Astrocyte (in vitro differentiated cells and primary cell): Measurements from ENCODE around the gene SLCO2A1. TPM values are rescaled to one million over a fixed set of nuclear protein-coding genes. Genes with fewer than 3 reads are reported as not detected.

ENCODE experiments used
- DNase-seq: peaks from one replicate; pipeline ENCODE4 v3.0.0-alpha.2; 2010; ENCODE audit warnings: low read depth
- FAIRE-seq: peaks from 2 replicates; lab custom pipeline; 2011; peaks lifted over from hg19 to GRCh38; lab: Jason Lieb, UNC
- H2AFZ ChIP-seq: 2 replicates; pipeline ENCODE4 v1.6.0; 2012; ENCODE audit warnings: low read depth, low read length, inconsistent platforms
- H3K27ac ChIP-seq: 2 replicates; pipeline ENCODE4 v1.5.1; 2011; ENCODE audit warnings: low read depth, low read length, inconsistent platforms
- H3K27me3 ChIP-seq: 2 replicates; pipeline ENCODE4 v1.6.0; 2011; ENCODE audit warnings: low read length, inconsistent platforms; ENCODE audit not compliant: insufficient read depth
- H3K36me3 ChIP-seq: 2 replicates; pipeline ENCODE4 v1.5.1; 2011; ENCODE audit warnings: low read length, inconsistent platforms; ENCODE audit not compliant: insufficient read depth
- H3K4me1 ChIP-seq: 2 replicates; pipeline ENCODE4 v1.5.1; 2011; ENCODE audit warnings: low read length, inconsistent platforms; ENCODE audit not compliant: insufficient read depth
- H3K4me2 ChIP-seq: 2 replicates; pipeline ENCODE4 v1.6.0; 2012; ENCODE audit warnings: low read length, inconsistent platforms
- H3K4me3 ChIP-seq: 2 replicates; pipeline ENCODE4 v1.5.1; 2011; ENCODE audit warnings: low read depth, mild to moderate bottlenecking, low read length, inconsistent platforms; ENCODE audit not compliant: insufficient read depth
- H3K79me2 ChIP-seq: 2 replicates; pipeline ENCODE4 v1.6.0; 2012; ENCODE audit warnings: mild to moderate bottlenecking, low read length, inconsistent platforms; ENCODE audit not compliant: insufficient read depth
- H3K9ac ChIP-seq: 2 replicates; pipeline ENCODE4 v1.6.0; 2012; ENCODE audit warnings: mild to moderate bottlenecking, low read length, inconsistent platforms
- H3K9me3 ChIP-seq: 2 replicates; pipeline ENCODE4 v1.5.1; 2012; ENCODE audit warnings: low read depth, mild to moderate bottlenecking, low read length, inconsistent platforms; ENCODE audit not compliant: insufficient read depth
- H4K20me1 ChIP-seq: 2 replicates; pipeline ENCODE4 v1.6.0; 2012; ENCODE audit warnings: low read length, inconsistent platforms; ENCODE audit not compliant: insufficient read depth
- H3K27ac Mint-ChIP-seq: one replicate; pipeline ENCODE4 v1.8.0; 2021; ENCODE audit warnings: mild to moderate bottlenecking, mixed read lengths; ENCODE audit not compliant: unreplicated experiment
- H3K27me3 Mint-ChIP-seq: one replicate; pipeline ENCODE4 v1.8.0; 2021; ENCODE audit warnings: low read depth, mixed read lengths; ENCODE audit not compliant: unreplicated experiment
- H3K36me3 Mint-ChIP-seq: one replicate; pipeline ENCODE4 v1.8.0; 2021; ENCODE audit warnings: low read depth, mixed read lengths; ENCODE audit not compliant: unreplicated experiment
- H3K4me1 Mint-ChIP-seq: one replicate; pipeline ENCODE4 v1.8.0; 2021; ENCODE audit warnings: low read depth, mixed read lengths; ENCODE audit not compliant: unreplicated experiment
- H3K4me3 Mint-ChIP-seq: one replicate; pipeline ENCODE4 v1.8.0; 2021; ENCODE audit warnings: mild to moderate bottlenecking, moderate library complexity, mixed read lengths; ENCODE audit not compliant: unreplicated experiment
- H3K9me3 Mint-ChIP-seq: one replicate; pipeline ENCODE4 v1.8.0; 2021; ENCODE audit warnings: mild to moderate bottlenecking, mixed read lengths; ENCODE audit not compliant: unreplicated experiment
- CTCF ChIP-seq: IDR thresholded peaks from 2 replicates; pipeline ENCODE4 v1.5.1; 2011; ENCODE audit warnings: low read depth, mild to moderate bottlenecking, inconsistent platforms, low read length, moderate library complexity; ENCODE audit not compliant: insufficient read depth
- EZH2 ChIP-seq: IDR thresholded peaks from 2 replicates; pipeline ENCODE4 v1.6.1; 2012; ENCODE audit warnings: mild to moderate bottlenecking, low read length, inconsistent platforms; ENCODE audit not compliant: insufficient read depth
- total RNA-seq: library from RNA; stranded (reverse); gene quantifications from 2 replicates; pipeline ENCODE4 v1.2.1, GENCODE V29; 2021

SLCO2A1 gene
- total RNA-seq, 1 donor from 2014 or later, result 2.1 TPM

- no peak overlapping the region for H2AFZ ChIP-seq
- peaks cover 3% of the 10 kb centered on the region for H3K36me3 Mint-ChIP-seq
- peaks cover 14% of the 10 kb centered on the region for H3K27me3 ChIP-seq
- H3K9ac ChIP-seq, result no peak overlapping the region
- H3K36me3 ChIP-seq, result no peaks in the 10 kb centered on the region
- H4K20me1 ChIP-seq, result no peaks in the 10 kb centered on the region
- H3K4me1 ChIP-seq, result peaks cover 12% of the 10 kb centered on the region
- no peak overlapping the region for H3K4me2 ChIP-seq
- H3K9me3 ChIP-seq, result no peaks in the 10 kb centered on the region
- H3K27ac Mint-ChIP-seq, result no peak overlapping the region
- peak; percentile 67 for FAIRE-seq
- no peak overlapping the region for H3K27ac ChIP-seq
- H3K27me3 Mint-ChIP-seq, result peaks cover 67% of the 10 kb centered on the region
- no peak for TF ChIP-seq CTCF
- TF ChIP-seq EZH2, result no peak
- peak; percentile 90 for DNase-seq
- peaks cover 10% of the 10 kb centered on the region for H3K4me1 Mint-ChIP-seq
- H3K79me2 ChIP-seq, result no peaks in the 10 kb centered on the region
- peaks cover 7% of the 10 kb centered on the region for H3K9me3 Mint-ChIP-seq
- no peak overlapping the region for H3K4me3 ChIP-seq
- no peak overlapping the region for H3K4me3 Mint-ChIP-seq
Measured at GRCh38 chr3:133937756-133938601, 91.7 kb downstream of the SLCO2A1 start.

- no peak for TF ChIP-seq EZH2
- TF ChIP-seq CTCF, result no peak
- Histone ChIP-seq H3K79me2 (no peaks in the 10 kb centered on the region), H3K36me3 (no peaks in the 10 kb centered on the region), H3K27me3 (peaks cover 14% of the 10 kb centered on the region), H2AFZ (no peak overlapping the region), H3K4me1 (peaks cover 6% of the 10 kb centered on the region), H3K4me3 (no peak overlapping the region), H3K9me3 (no peaks in the 10 kb centered on the region), H3K27ac (no peak overlapping the region), H3K4me2 (no peak overlapping the region), H4K20me1 (no peaks in the 10 kb centered on the region), H3K9ac (no peak overlapping the region)
- no peak overlapping the region for H3K27ac Mint-ChIP-seq
- FAIRE-seq (no peak), DNase-seq (no peak)
- H3K9me3 Mint-ChIP-seq, result peaks cover 9% of the 10 kb centered on the region
- H3K4me3 Mint-ChIP-seq, result no peak overlapping the region
- peaks cover 6% of the 10 kb centered on the region for H3K4me1 Mint-ChIP-seq
- H3K27me3 Mint-ChIP-seq, result peaks cover 66% of the 10 kb centered on the region
- peaks cover 4% of the 10 kb centered on the region for H3K36me3 Mint-ChIP-seq
Measured at GRCh38 chr3:133937061-133937686, 92.6 kb downstream of the SLCO2A1 start.
